Vagina (tissue), 2 donors: ENCODE data around the gene DNAH12. TPM values are rescaled to one million over a fixed set of nuclear protein-coding genes. Genes with fewer than 3 reads are reported as not detected.

Source experiments
- DNase-seq, 2 donors: peaks; one replicate each; pipeline ENCODE4 v3.0.0-alpha.2; 2017; ENCODE audit errors: extremely low spot score in 2 of 2
- H3K27ac ChIP-seq: fragments of 200-600 bp; sonication (generic); one replicate; pipeline ENCODE4 v1.5.1; 2019
- H3K27me3 ChIP-seq: fragments of 200-600 bp; sonication (generic); one replicate; pipeline ENCODE4 v1.5.1; 2019
- H3K36me3 ChIP-seq, 2 donors: fragments of 200-600 bp; sonication (generic); one replicate each; pipeline ENCODE4 v1.5.1; 2017 to 2019
- H3K4me1 ChIP-seq: fragments of 200-600 bp; sonication (generic); one replicate; pipeline ENCODE4 v1.5.1; 2019
- H3K4me3 ChIP-seq, 2 donors: fragments of 200-600 bp; sonication (generic); 1 replicate in 1 of 2; 2 replicates in 1 of 2; pipeline ENCODE4 v1.5.1; 2016 to 2019
- H3K9me3 ChIP-seq: fragments of 200-600 bp; sonication (generic); one replicate; pipeline ENCODE4 v1.5.1; 2019
- POLR2A ChIP-seq, 2 donors: fragments of 450-650 bp; IDR thresholded peaks; one replicate each; pipeline ENCODE4 v1.6.1; 2017; ENCODE audit warnings: antibody characterized with exemption in 2 of 2, mild to moderate bottlenecking in 2 of 2, moderate library complexity in 2 of 2
- POLR2AphosphoS5 ChIP-seq, 2 donors: sonication (generic); formaldehyde crosslinking; IDR thresholded peaks; one replicate each; pipeline ENCODE4 v1.9.0; 2017; ENCODE audit warnings: antibody characterized with exemption in 2 of 2, mild to moderate bottlenecking in 2 of 2, low read depth in 1 of 2; ENCODE audit not compliant: insufficient read depth in 1 of 2
- intact Hi-C: fragments of 100-400 bp; cut with DNase I; formaldehyde crosslinking; loops from one replicate; pipeline ENCODE4 v1.15.1; 2023
- small RNA-seq: library from RNA; depleted of rRNA; stranded (forward); fragments of <200 nt; gene quantifications from one replicate; pipeline ENCODE3, GENCODE V24; 2016
- total RNA-seq: library from RNA; depleted of rRNA; stranded (reverse); fragments of >200 nt; gene quantifications from one replicate; pipeline ENCODE4 v1.2.3, GENCODE V29; 2016
- TF ChIP-seq, protein P1 (sequence below), 3 experiments: fragments of 450-650 bp in 2 of 3; fragments of 200-600 bp in 1 of 3; sonication (generic) in 1 of 3; IDR thresholded peaks; one replicate each; pipeline ENCODE4 v1.5.1; 2017 to 2019; ENCODE audit warnings: antibody characterized with exemption in 3 of 3, mild to moderate bottlenecking in 2 of 3, moderate library complexity in 2 of 3

Gene DNAH12
- total RNA-seq, 1 donor from 2014 or later: 0.25 TPM

DNA sequence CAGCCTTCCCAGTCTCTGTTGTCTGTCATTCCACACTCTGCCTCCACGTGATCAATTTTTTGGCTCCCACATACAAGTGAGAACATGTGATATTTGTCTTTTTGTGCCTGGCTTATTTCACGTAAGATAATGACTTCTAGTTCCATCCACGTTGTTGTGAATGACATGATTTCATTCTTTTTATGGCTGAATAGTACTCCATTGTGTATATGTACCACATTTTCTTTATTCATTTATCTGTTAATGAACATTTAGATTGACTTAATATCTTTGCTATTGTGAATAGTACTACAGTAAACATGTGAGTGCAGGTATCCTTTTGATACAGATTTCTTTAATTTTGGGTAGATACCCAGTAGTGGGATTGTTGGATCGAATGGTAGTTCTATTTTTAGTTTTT is 283.0 kb downstream of the DNAH12 start:
- TF ChIP-seq, protein P1, sequence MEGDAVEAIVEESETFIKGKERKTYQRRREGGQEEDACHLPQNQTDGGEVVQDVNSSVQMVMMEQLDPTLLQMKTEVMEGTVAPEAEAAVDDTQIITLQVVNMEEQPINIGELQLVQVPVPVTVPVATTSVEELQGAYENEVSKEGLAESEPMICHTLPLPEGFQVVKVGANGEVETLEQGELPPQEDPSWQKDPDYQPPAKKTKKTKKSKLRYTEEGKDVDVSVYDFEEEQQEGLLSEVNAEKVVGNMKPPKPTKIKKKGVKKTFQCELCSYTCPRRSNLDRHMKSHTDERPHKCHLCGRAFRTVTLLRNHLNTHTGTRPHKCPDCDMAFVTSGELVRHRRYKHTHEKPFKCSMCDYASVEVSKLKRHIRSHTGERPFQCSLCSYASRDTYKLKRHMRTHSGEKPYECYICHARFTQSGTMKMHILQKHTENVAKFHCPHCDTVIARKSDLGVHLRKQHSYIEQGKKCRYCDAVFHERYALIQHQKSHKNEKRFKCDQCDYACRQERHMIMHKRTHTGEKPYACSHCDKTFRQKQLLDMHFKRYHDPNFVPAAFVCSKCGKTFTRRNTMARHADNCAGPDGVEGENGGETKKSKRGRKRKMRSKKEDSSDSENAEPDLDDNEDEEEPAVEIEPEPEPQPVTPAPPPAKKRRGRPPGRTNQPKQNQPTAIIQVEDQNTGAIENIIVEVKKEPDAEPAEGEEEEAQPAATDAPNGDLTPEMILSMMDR (IDR thresholded peaks at IDR 0.05): no peak
- H3K9me3 ChIP-seq: no peaks in the 10 kb centered on the region
- H3K36me3 ChIP-seq: peaks cover 3 to 78% of the 10 kb centered on the region in 2 donors
- no peak for DNase-seq
- no peak overlapping the region for H3K27ac ChIP-seq
- H3K27me3 ChIP-seq: no peaks in the 10 kb centered on the region
- no peak overlapping the region for H3K4me3 ChIP-seq
- H3K4me1 ChIP-seq: no peaks in the 10 kb centered on the region
- intact Hi-C loops: no loop called here

DNA sequence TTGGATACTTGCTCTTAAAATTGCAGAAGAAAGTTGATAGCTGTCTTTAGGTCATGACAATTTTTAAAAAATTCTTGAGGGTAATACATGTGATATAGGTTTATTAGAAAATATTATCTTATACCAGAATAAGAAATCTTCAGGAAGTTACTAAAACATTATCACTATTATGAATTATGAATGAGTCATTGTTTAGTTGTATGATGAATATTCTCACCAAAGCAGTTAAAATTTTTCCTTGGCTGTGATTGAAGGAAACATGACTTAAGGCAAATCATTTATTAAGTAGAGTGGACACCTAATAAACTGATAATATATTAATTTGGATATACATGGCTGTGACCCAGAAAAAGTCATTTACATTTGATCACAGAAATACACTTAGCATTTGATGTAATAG is 286.5 kb downstream of the DNAH12 start:
- no peaks in the 10 kb centered on the region for H3K27me3 ChIP-seq
- H3K36me3 ChIP-seq: peaks cover 3 to 67% of the 10 kb centered on the region in 2 donors
- H3K9me3 ChIP-seq: no peaks in the 10 kb centered on the region
- TF ChIP-seq, protein P1 (IDR thresholded peaks at IDR 0.05): no peak
- no peak for TF ChIP-seq POLR2A (IDR thresholded peaks at IDR 0.05)
- H3K4me3 ChIP-seq: no peak overlapping the region
- H3K27ac ChIP-seq: no peak overlapping the region
- H3K4me1 ChIP-seq: no peaks in the 10 kb centered on the region
- no peak for DNase-seq
- intact Hi-C loops: no loop called here

- no peaks in the 10 kb centered on the region for H3K4me1 ChIP-seq
- H3K4me3 ChIP-seq: no peak overlapping the region
Measured at GRCh38 chr3:57256844-57257243, 287.3 kb downstream of the DNAH12 start.

DNA sequence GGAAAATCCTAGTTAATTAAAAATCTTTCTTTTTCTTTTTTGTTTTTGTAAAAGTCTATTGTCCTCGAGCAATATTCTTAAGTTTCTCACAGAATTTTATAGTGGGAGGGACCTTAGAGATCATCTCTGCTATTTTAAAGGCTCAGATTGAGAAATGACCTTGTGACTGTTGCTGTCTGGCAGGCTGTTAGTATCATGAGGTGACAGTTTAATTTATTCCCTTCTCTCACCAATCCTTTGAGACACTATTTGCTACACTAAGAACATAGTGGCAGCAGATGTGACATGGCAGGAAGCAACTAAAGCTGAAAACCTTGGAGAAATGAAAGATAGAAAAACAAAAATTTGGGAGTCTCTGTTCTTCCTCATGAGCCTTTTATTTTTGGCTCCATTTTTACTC is 291.7 kb downstream of the DNAH12 start:
- no peak for DNase-seq
- no peaks in the 10 kb centered on the region for H3K9me3 ChIP-seq
- no peaks in the 10 kb centered on the region for H3K27me3 ChIP-seq
- H3K36me3 ChIP-seq: peaks cover 0 to 37% of the 10 kb centered on the region in 2 donors
- no peak overlapping the region for H3K27ac ChIP-seq
- H3K4me1 ChIP-seq: no peaks in the 10 kb centered on the region
- TF ChIP-seq POLR2A (IDR thresholded peaks at IDR 0.05) (no peak), POLR2AphosphoS5 (IDR thresholded peaks at IDR 0.05; ENCODE audit: insufficient read depth in 1 of 2, low read depth in 1 of 2) (no peak)
- TF ChIP-seq, protein P1 (IDR thresholded peaks at IDR 0.05): no peak
- intact Hi-C loops: no loop called here
- H3K4me3 ChIP-seq: no peak overlapping the region

More at GRCh38 chr3:57256844-57257243, 287.3 kb downstream of the DNAH12 start:
- H3K36me3 ChIP-seq: peaks cover 3 to 66% of the 10 kb centered on the region in 2 donors
- no peaks in the 10 kb centered on the region for H3K27me3 ChIP-seq
- DNase-seq: no peak
- TF ChIP-seq, protein P1 (IDR thresholded peaks at IDR 0.05): no peak
- TF ChIP-seq POLR2AphosphoS5 (IDR thresholded peaks at IDR 0.05; ENCODE audit: insufficient read depth in 1 of 2, low read depth in 1 of 2) (no peak), POLR2A (IDR thresholded peaks at IDR 0.05) (no peak)
- H3K9me3 ChIP-seq: no peaks in the 10 kb centered on the region
- no peak overlapping the region for H3K27ac ChIP-seq
- intact Hi-C loops: no loop called here

GRCh38 chr3:57244946-57245345 is 299.2 kb downstream of the DNAH12 start:
- Histone ChIP-seq H3K9me3 (no peaks in the 10 kb centered on the region), H3K27me3 (no peaks in the 10 kb centered on the region), H3K27ac (no peak overlapping the region), H3K36me3 (peaks cover 0 to 64% of the 10 kb centered on the region in 2 donors), H3K4me3 (no peak overlapping the region), H3K4me1 (no peaks in the 10 kb centered on the region)
- TF ChIP-seq, protein P1 (IDR thresholded peaks at IDR 0.05): no peak
- no peak for TF ChIP-seq POLR2AphosphoS5 (IDR thresholded peaks at IDR 0.05; ENCODE audit: insufficient read depth in 1 of 2, low read depth in 1 of 2)
- TF ChIP-seq POLR2A (IDR thresholded peaks at IDR 0.05): no peak
- intact Hi-C loops: no loop called here
- DNase-seq: no peak

Small RNA genes lying within 50 kb of the gene (small RNA-seq; reads per million reads assigned to genes)
- not detected for gene RF00019
- gene RNU6-108P: not detected
- not detected for gene RNU6-1181P
- not detected for gene RNU6-483P

Other genes with a start within 250 kb of the DNAH12 start
- gene PDE12, start 11.9 kb upstream of the DNAH12 start, total RNA-seq: 12.0 TPM
- 69.0 TPM for gene ARF4, start 53.0 kb upstream of the DNAH12 start, total RNA-seq
- gene DENND6A, start 148.7 kb upstream of the DNAH12 start, total RNA-seq: 24.8 TPM
- gene SLMAP, start 212.0 kb upstream of the DNAH12 start, total RNA-seq: 102 TPM